H1 (cell line): ENCODE measurements around the gene MAP2K1. TPM values are rescaled to one million over a fixed set of nuclear protein-coding genes. Genes with fewer than 3 reads are reported as not detected.

Source experiments
- CTCF ChIA-PET: fragments of 300-600 bp; sonication (Branson Sonifier 250); formaldehyde crosslinking; loops from one replicate; lab custom pipeline; 2021; ENCODE audit not compliant: partially characterized antibody; lab: Charles Lee
- POLR2A ChIA-PET: fragments of 300-600 bp; sonication (Branson Sonifier 250); formaldehyde crosslinking; loops from one replicate; lab custom pipeline; 2021; ENCODE audit warnings: inconsistent platforms; ENCODE audit not compliant: partially characterized antibody; lab: Charles Lee
- DNase-seq, 2 experiments: peaks; one replicate each; pipeline versions ENCODE4 v3.0.0 to v3.0.0-alpha.2; 2010 to 2022; ENCODE audit warnings: low spot score in 2 of 2, low read depth in 1 of 2, mixed read lengths in 1 of 2
- FAIRE-seq: peaks from 2 replicates; lab custom pipeline; 2011; peaks lifted over from hg19 to GRCh38; lab: Jason Lieb, UNC
- H2AFZ ChIP-seq: 2 replicates; pipeline ENCODE4 v1.8.1; 2012; ENCODE audit warnings: low read length, inconsistent platforms
- H2AK5ac ChIP-seq: 2 replicates; pipeline ENCODE4 v1.6.1; 2013; ENCODE audit warnings: low read depth, low read length
- H2BK120ac ChIP-seq: replicated peaks from 2 replicates; pipeline ENCODE3; 2013; ENCODE audit warnings: low read depth, low read length, inconsistent platforms
- H2BK12ac ChIP-seq: 2 replicates; pipeline ENCODE4 v1.6.1; 2013; ENCODE audit warnings: low read depth, low read length
- H2BK15ac ChIP-seq: 2 replicates; pipeline ENCODE4 v1.6.1; 2013; ENCODE audit warnings: low read length
- H2BK20ac ChIP-seq: 2 replicates; pipeline ENCODE4 v1.6.1; 2013; ENCODE audit warnings: low read length
- H2BK5ac ChIP-seq: 2 replicates; pipeline ENCODE4 v1.6.1; 2013; ENCODE audit warnings: low read depth, low read length
- H3K14ac ChIP-seq: 2 replicates; pipeline ENCODE4 v1.6.1; 2013; ENCODE audit warnings: inconsistent platforms; ENCODE audit not compliant: insufficient read length
- H3K18ac ChIP-seq: 2 replicates; pipeline ENCODE4 v1.6.1; 2013; ENCODE audit warnings: low read length; ENCODE audit errors: extremely low read depth
- H3K23ac ChIP-seq: 2 replicates; pipeline ENCODE4 v1.6.1; 2013; ENCODE audit warnings: inconsistent platforms; ENCODE audit not compliant: insufficient read length
- H3K23me2 ChIP-seq: 2 replicates; pipeline ENCODE4 v1.6.1; 2013; ENCODE audit warnings: low read depth, low read length
- H3K27ac ChIP-seq: 2 replicates; pipeline ENCODE4 v1.6.1; 2011; ENCODE audit warnings: low read depth, low read length, inconsistent platforms
- H3K27me3 ChIP-seq, 4 experiments: replicated peaks in 1 of 4; 1 replicate in 1 of 4; 2 replicates in 3 of 4; pipeline versions ENCODE4 v1.6.1 to v1.8.1; 2011 to 2013; ENCODE audit warnings: low read length in 3 of 4, mild to moderate bottlenecking in 3 of 4, inconsistent platforms in 2 of 4, mixed read lengths in 2 of 4, moderate library complexity in 1 of 4; ENCODE audit not compliant: control insufficient read depth in 3 of 4, insufficient read depth in 3 of 4; ENCODE audit errors: extremely low read depth in 1 of 4
- H3K36me3 ChIP-seq, 4 experiments: 2 replicates each; pipeline versions ENCODE4 v1.6.1 to v1.8.1; 2011 to 2013; ENCODE audit warnings: mild to moderate bottlenecking in 4 of 4, low read length in 3 of 4, moderate library complexity in 2 of 4, control low read depth in 1 of 4, inconsistent platforms in 1 of 4; ENCODE audit not compliant: insufficient read depth in 4 of 4, control insufficient read depth in 2 of 4
- H3K4ac ChIP-seq: replicated peaks from 2 replicates; pipeline ENCODE3; 2013; ENCODE audit warnings: low read length, low read depth, mixed read lengths, inconsistent platforms; ENCODE audit not compliant: insufficient read length
- H3K4me1 ChIP-seq, 4 experiments: replicated peaks in 1 of 4; 1 replicate in 1 of 4; 2 replicates in 3 of 4; pipeline versions ENCODE4 v1.6.1 to v1.8.1; 2011 to 2013; ENCODE audit warnings: low read length in 3 of 4, inconsistent platforms in 2 of 4, mixed read lengths in 1 of 4; ENCODE audit not compliant: insufficient read depth in 4 of 4, control insufficient read depth in 3 of 4
- H3K4me2 ChIP-seq, 2 experiments: 2 replicates each; pipeline versions ENCODE4 v1.6.1 to v1.8.1; 2011 to 2013; ENCODE audit warnings: low read depth in 2 of 2, low read length in 2 of 2, control low read depth in 1 of 2, inconsistent platforms in 1 of 2, mild to moderate bottlenecking in 1 of 2; ENCODE audit not compliant: insufficient read depth in 1 of 2
- H3K4me3 ChIP-seq, 4 experiments: fragments of 200-600, 300-600 bp in 1 of 4; sonication (generic), shearing (Covaris generic), sonication (Bioruptor Twin) in 1 of 4; 2 replicates each; pipeline versions ENCODE4 v1.5.1 to v1.8.1; 2011 to 2016; ENCODE audit warnings: low read length in 4 of 4, low read depth in 3 of 4, control low read depth in 2 of 4, inconsistent platforms in 2 of 4, mild to moderate bottlenecking in 2 of 4, mixed read lengths in 1 of 4, moderate library complexity in 1 of 4; ENCODE audit not compliant: insufficient read depth in 2 of 4; ENCODE audit errors: extremely low read depth in 1 of 4
- H3K56ac ChIP-seq: replicated peaks from 2 replicates; pipeline ENCODE3; 2013; ENCODE audit warnings: low read depth, mild to moderate bottlenecking, mixed read lengths, low read length, inconsistent platforms; ENCODE audit not compliant: insufficient read length
- H3K79me1 ChIP-seq: 2 replicates; pipeline ENCODE4 v1.6.1; 2013; ENCODE audit warnings: low read depth, low read length, control low read depth
- H3K79me2 ChIP-seq, 2 experiments: 2 replicates each; pipeline versions ENCODE4 v1.6.1 to v1.8.1; 2012 to 2013; ENCODE audit warnings: low read length in 2 of 2, mild to moderate bottlenecking in 2 of 2, inconsistent platforms in 1 of 2; ENCODE audit not compliant: insufficient read depth in 2 of 2, control insufficient read depth in 1 of 2
- H3K9ac ChIP-seq, 4 experiments: replicated peaks in 1 of 4; 1 replicate in 1 of 4; 2 replicates in 3 of 4; pipeline versions ENCODE4 v1.6.1 to v1.8.1; 2011 to 2013; ENCODE audit warnings: low read depth in 3 of 4, low read length in 3 of 4, control low read depth in 2 of 4, mild to moderate bottlenecking in 2 of 4, moderate library complexity in 2 of 4, inconsistent platforms in 1 of 4; ENCODE audit errors: extremely low read depth in 1 of 4
- H3K9me3 ChIP-seq, 2 experiments: 2 replicates each; pipeline versions ENCODE4 v1.6.1 to v1.8.1; 2012 to 2013; ENCODE audit warnings: mild to moderate bottlenecking in 2 of 2, moderate library complexity in 2 of 2, control low read depth in 1 of 2, inconsistent platforms in 1 of 2, low read depth in 1 of 2, low read length in 1 of 2, mixed read lengths in 1 of 2; ENCODE audit not compliant: insufficient read depth in 2 of 2
- H4K20me1 ChIP-seq, 2 experiments: replicated peaks in 1 of 2; 2 replicates each; pipeline versions ENCODE3 to v1.8.1; 2011 to 2013; ENCODE audit warnings: inconsistent platforms in 2 of 2, low read length in 2 of 2, mild to moderate bottlenecking in 1 of 2; ENCODE audit not compliant: insufficient read depth in 2 of 2, control insufficient read depth in 1 of 2
- H4K5ac ChIP-seq: 2 replicates; pipeline ENCODE4 v1.6.1; 2013; ENCODE audit warnings: low read length, low read depth, mixed read lengths, inconsistent platforms; ENCODE audit not compliant: insufficient read length
- H4K8ac ChIP-seq: 2 replicates; pipeline ENCODE4 v1.8.0; 2013; ENCODE audit warnings: mild to moderate bottlenecking, moderate library complexity, low read length, inconsistent platforms; ENCODE audit not compliant: insufficient read depth; ENCODE audit errors: extremely low read depth
- H4K91ac ChIP-seq: replicated peaks from 2 replicates; pipeline ENCODE3; 2013; ENCODE audit warnings: low read length, mixed read lengths, inconsistent platforms; ENCODE audit not compliant: insufficient read length
- BCL11A ChIP-seq, 2 experiments: IDR thresholded peaks; one replicate each; pipeline ENCODE4 v1.6.1; 2011; ENCODE audit warnings: low read depth in 2 of 2, low read length in 2 of 2, mild to moderate bottlenecking in 2 of 2
- E2F6 ChIP-seq: IDR thresholded peaks from 2 replicates; pipeline ENCODE4 v1.6.1; 2012; ENCODE audit warnings: inconsistent platforms
- FOSL1 ChIP-seq: IDR thresholded peaks from 2 replicates; pipeline ENCODE4 v1.6.1; 2011; ENCODE audit warnings: mild to moderate bottlenecking, low read depth, low read length, moderate library complexity; ENCODE audit not compliant: insufficient read depth
- RFX5 ChIP-seq: IDR thresholded peaks from 2 replicates; pipeline ENCODE4 v1.6.1; 2011; ENCODE audit warnings: low read depth, low read length, improper control_type of control experiment, borderline replicate concordance
- SIN3A ChIP-seq, 2 experiments: IDR thresholded peaks in 1 of 2; conservative IDR thresholded peaks in 1 of 2; 2 replicates each; pipeline ENCODE4 v1.6.1; 2011 to 2012; ENCODE audit warnings: low read length in 2 of 2, improper control_type of control experiment in 1 of 2, low read depth in 1 of 2, mild to moderate bottlenecking in 1 of 2
- WGBS, 2 experiments: shearing (Covaris generic) in 1 of 2; methylation state at CpG; one replicate each; pipeline versions ENCODE4 v1.1.6 to v1.1.7; 2013 to 2015; ENCODE audit warnings: low lambda C conversion rate in 2 of 2, mixed read lengths in 2 of 2, inconsistent platforms in 1 of 2, low coverage in 1 of 2, missing lambda C conversion rate in 1 of 2; ENCODE audit not compliant: insufficient replicate concordance in 2 of 2, insufficient coverage in 1 of 2, insufficient read length in 1 of 2; ENCODE audit errors: extremely low coverage in 1 of 2, missing lambda C conversion rate in 1 of 2; 5-methylcytosine and 5-hydroxymethylcytosine counted together
- polyA plus RNA-seq, 7 experiments: library from polyadenylated mRNA; depleted of rRNA in 3 of 7; stranded (reverse) in 5 of 7; unstranded in 2 of 7; fragments of >200 nt in 5 of 7; fragments of 200-250 nt in 2 of 7; gene quantifications; 1 replicate in 5 of 7; 2 replicates in 1 of 7; 4 replicates in 1 of 7; pipeline versions ENCODE4 v1.2.1 to v1.2.3, GENCODE V29; 2011 to 2013; ENCODE audit warnings: missing spikeins in 2 of 7, mixed read lengths in 2 of 7
- total RNA-seq: library from RNA; stranded (reverse); fragmentation: NEBNext Ultra II Directional; extraction: Animal tissue kit (Norgen Biotek cat#: 25700); gene quantifications from 2 replicates; pipeline ENCODE4 v1.2.1, GENCODE V29; 2021

The MAP2K1 gene
- total and polyA plus RNA-seq, 2 of the 8 experiments (the other 6 are each of a cell fraction or from before 2014, with no cell fraction given), result 54.7 to 78.2 TPM

GRCh38 chr15:66497502-66498455, 111.1 kb downstream of the MAP2K1 start, which contains the start of gene SNAPC5:
Gene SNAPC5, minus strand, starts transcription at chr15:66497762. Its CDS starts 31 bp downstream, at chr15:66497731.
- Histone ChIP-seq H3K4ac (peak within 1 kb of the TSS; percentile 27), H2BK120ac (no peak within 1 kb of the TSS), H3K4me2 (peak within 1 kb of the TSS; percentile 75 to 77), H4K20me1 (peaks cover 0 to 2% of the 10 kb centered on the region in 2 experiments), H3K23me2 (peaks cover 4% of the 10 kb centered on the region; the same call in 1 of the 2 replicates), H3K14ac (no peak within 1 kb of the TSS), H3K79me2 (peaks cover 0 to 15% of the 10 kb centered on the region in 2 experiments; a peak in 2 of 4 replicates), H4K91ac (peak within 1 kb of the TSS; percentile 87), H4K5ac (peak within 1 kb of the TSS; percentile 84), H3K27ac (peak within 1 kb of the TSS; percentile 88), H3K56ac (peak within 1 kb of the TSS; percentile 83), H3K4me3 (peak within 1 kb of the TSS; percentile 56 to 88 (median 67)), H3K27me3 (no peaks in the 10 kb centered on the region), H2BK5ac (peak within 1 kb of the TSS; percentile 96), H3K9me3 (no peaks in the 10 kb centered on the region), H3K36me3 (peaks cover 41 to 73% (median 52%) of the 10 kb centered on the region in 4 experiments), H3K18ac (peak within 1 kb of the TSS; percentile 33), H4K8ac (peak within 1 kb of the TSS; percentile 93; the same call in 1 of the 2 replicates), H3K9ac (peak within 1 kb of the TSS; percentile 41 to 95 (median 89)), H3K23ac (no peak within 1 kb of the TSS), H2AK5ac (peak within 1 kb of the TSS; percentile 93; the same call in 1 of the 2 replicates), H2BK15ac (no peak within 1 kb of the TSS), H2AFZ (no peak within 1 kb of the TSS), H3K4me1 (peaks cover 5 to 8% (median 6%) of the 10 kb centered on the region in 4 experiments; a peak in 5 of 7 replicates), H2BK12ac (peak within 1 kb of the TSS; percentile 69; the same call in 1 of the 2 replicates), H2BK20ac (no peak within 1 kb of the TSS), H3K79me1 (no peaks in the 10 kb centered on the region)
- FAIRE-seq (no peak), DNase-seq (peak; percentile 94 to 100)
- 10% methylated on average over 43 of the region's 43 CpGs; no CpG with 5 or more reads in 1 of the 2 experiments for WGBS, 2 experiments
- POLR2A ChIA-PET, result interaction anchor here (0.6 to 6.5 kb wide), 40 partner anchors 9 to 243 kb away, joined by 3 to 64 read pairs (median 4); partner anchors contain the start of genes DIS3L, LCTL, MAP2K1 and RPL4
- CTCF ChIA-PET, result interaction anchor here (0.7 to 4.6 kb wide), 30 partner anchors 9 to 275 kb away, joined by 3 to 44 read pairs (median 4); partner anchors contain the start of gene MAP2K1
- no peak for TF ChIP-seq FOSL1
- no peak for TF ChIP-seq E2F6
- TF ChIP-seq SIN3A (conservative IDR thresholded peaks at IDR 0.05 in 1 of 2, IDR thresholded peaks at IDR 0.05 in 1 of 2; ENCODE audit: low read depth in 1 of 2, low read length in 2 of 2), result peak in 1 of 2 experiments; percentile 88; a peak in 2 of 4 replicates
- TF ChIP-seq BCL11A (IDR thresholded peaks at IDR 0.05; ENCODE audit: low read depth in 2 of 2, low read length in 2 of 2), result no peak
- TF ChIP-seq RFX5, result no peak
